ENCODE data around the gene RAPGEF5.

RAPGEF5 gene

GRCh38 chr7:22202141-22202540, 154.8 kb downstream of the RAPGEF5 start:
- DNase-seq (ENCODE audit: low spot score): no peak
- TF ChIP-seq, protein P1, sequence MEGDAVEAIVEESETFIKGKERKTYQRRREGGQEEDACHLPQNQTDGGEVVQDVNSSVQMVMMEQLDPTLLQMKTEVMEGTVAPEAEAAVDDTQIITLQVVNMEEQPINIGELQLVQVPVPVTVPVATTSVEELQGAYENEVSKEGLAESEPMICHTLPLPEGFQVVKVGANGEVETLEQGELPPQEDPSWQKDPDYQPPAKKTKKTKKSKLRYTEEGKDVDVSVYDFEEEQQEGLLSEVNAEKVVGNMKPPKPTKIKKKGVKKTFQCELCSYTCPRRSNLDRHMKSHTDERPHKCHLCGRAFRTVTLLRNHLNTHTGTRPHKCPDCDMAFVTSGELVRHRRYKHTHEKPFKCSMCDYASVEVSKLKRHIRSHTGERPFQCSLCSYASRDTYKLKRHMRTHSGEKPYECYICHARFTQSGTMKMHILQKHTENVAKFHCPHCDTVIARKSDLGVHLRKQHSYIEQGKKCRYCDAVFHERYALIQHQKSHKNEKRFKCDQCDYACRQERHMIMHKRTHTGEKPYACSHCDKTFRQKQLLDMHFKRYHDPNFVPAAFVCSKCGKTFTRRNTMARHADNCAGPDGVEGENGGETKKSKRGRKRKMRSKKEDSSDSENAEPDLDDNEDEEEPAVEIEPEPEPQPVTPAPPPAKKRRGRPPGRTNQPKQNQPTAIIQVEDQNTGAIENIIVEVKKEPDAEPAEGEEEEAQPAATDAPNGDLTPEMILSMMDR (IDR thresholded peaks at IDR 0.05; ENCODE audit: borderline replicate concordance, control extremely low read depth, extremely low read depth, insufficient read depth, missing control alignments): no peak
- in situ Hi-C loops (cut with MboI; ENCODE audit: low sequenced_read_pairs, unreplicated experiment): no loop called here

DNA sequence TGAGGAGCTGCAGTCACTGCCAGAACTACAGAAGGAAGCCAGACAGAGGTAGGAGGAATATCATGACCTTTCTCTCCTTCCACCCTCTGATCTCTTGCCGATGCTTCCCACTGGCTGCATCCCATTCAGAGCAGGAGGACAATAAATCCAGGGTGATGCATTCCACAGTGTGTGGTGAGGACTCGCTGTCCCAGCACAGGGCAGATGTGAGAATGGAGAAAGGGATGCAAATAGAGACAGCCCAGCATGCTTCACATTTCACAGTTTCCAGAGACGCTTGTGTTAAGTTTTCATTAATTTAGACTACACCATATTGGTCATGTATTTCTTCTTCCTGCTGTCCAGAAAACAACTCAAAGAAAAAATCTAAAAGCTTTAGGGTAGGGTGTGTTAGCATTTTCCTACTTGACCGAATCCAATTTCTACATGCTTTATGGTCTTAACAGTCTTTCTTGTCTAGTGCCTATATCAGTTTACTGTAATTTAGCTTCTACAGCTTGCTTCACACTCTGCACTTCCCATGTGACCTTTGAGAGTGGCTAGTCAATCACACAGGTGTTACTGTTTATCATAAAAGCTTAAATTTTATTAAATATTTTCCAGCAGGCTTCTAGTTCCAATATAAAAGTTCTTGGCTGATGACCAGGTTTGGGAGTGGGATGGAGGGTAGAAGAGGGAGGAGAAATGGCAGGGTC, 155.6 kb downstream of the RAPGEF5 start:
- TF ChIP-seq, protein P1 (IDR thresholded peaks at IDR 0.05; ENCODE audit: borderline replicate concordance, control extremely low read depth, extremely low read depth, insufficient read depth, missing control alignments): no peak
- in situ Hi-C loops (cut with MboI; ENCODE audit: low sequenced_read_pairs, unreplicated experiment): no loop called here
- no peak for DNase-seq (ENCODE audit: low spot score)

DNA sequence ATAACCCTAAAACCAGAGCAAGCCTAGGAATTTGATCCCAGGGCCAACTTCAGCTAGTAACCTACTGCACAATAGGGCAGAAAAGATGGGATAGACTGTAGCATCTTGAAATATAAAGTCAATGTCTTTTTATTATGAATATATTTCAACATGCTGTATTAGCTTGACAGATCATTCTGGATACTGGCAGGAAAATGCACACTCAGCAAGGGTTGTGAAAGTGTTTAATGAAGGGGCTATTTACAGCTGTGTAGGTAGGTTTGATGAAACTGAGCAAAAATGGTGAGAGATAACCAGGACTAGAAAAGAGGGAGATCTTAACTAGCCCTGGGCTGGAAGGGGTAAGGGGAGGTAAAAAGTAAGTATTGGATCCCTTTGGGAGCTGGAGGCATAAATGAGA, 156.2 kb downstream of the RAPGEF5 start:
- TF ChIP-seq, protein P1 (IDR thresholded peaks at IDR 0.05; ENCODE audit: borderline replicate concordance, control extremely low read depth, extremely low read depth, insufficient read depth, missing control alignments): no peak
- no peak for DNase-seq (ENCODE audit: low spot score)

GRCh38 chr7:22200238-22200637, 156.7 kb downstream of the RAPGEF5 start:
- in situ Hi-C loops (cut with MboI; ENCODE audit: low sequenced_read_pairs, unreplicated experiment): no loop called here
- TF ChIP-seq, protein P1 (IDR thresholded peaks at IDR 0.05; ENCODE audit: borderline replicate concordance, control extremely low read depth, extremely low read depth, insufficient read depth, missing control alignments): no peak
- no peak for DNase-seq (ENCODE audit: low spot score)

More for the DNA sequence above, 156.2 kb downstream of the RAPGEF5 start:
- in situ Hi-C loops (cut with MboI; ENCODE audit: low sequenced_read_pairs, unreplicated experiment): no loop called here

DNA sequence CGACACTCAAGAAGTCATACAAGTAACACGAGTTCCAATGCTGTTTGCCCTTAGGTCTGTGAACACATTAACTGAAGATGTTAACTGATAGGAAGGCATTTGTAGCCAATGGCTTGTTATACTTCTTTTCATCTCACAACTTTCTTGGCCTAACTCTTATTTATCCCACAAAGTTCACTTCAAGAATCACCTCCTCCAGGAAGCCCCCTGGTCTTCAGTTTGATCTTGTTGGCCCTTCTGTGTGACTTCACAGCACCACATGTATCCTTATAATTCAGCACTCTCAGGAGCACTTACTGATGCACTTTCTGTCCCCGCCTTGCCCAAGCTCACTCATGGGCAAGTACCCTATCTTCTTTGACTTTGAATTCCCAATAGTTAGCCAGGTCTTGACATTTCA, 159.6 kb downstream of the RAPGEF5 start:
- TF ChIP-seq, protein P1 (IDR thresholded peaks at IDR 0.05; ENCODE audit: borderline replicate concordance, control extremely low read depth, extremely low read depth, insufficient read depth, missing control alignments): no peak
- no peak for DNase-seq (ENCODE audit: low spot score)
- in situ Hi-C loops (cut with MboI; ENCODE audit: low sequenced_read_pairs, unreplicated experiment): no loop called here

GRCh38 chr7:22196429-22196828, 160.5 kb downstream of the RAPGEF5 start:
- DNase-seq (ENCODE audit: low spot score): no peak
- in situ Hi-C loops (cut with MboI; ENCODE audit: low sequenced_read_pairs, unreplicated experiment): no loop called here
- TF ChIP-seq, protein P1 (IDR thresholded peaks at IDR 0.05; ENCODE audit: borderline replicate concordance, control extremely low read depth, extremely low read depth, insufficient read depth, missing control alignments): no peak
